Measurements from ENCODE around the gene CMTM1.
"Not testable (repeated sequence)": the region's sequence is repeated elsewhere in the genome, so short reads cannot be mapped to it uniquely, and the experiment has no call there.

CMTM1 gene

DNA sequence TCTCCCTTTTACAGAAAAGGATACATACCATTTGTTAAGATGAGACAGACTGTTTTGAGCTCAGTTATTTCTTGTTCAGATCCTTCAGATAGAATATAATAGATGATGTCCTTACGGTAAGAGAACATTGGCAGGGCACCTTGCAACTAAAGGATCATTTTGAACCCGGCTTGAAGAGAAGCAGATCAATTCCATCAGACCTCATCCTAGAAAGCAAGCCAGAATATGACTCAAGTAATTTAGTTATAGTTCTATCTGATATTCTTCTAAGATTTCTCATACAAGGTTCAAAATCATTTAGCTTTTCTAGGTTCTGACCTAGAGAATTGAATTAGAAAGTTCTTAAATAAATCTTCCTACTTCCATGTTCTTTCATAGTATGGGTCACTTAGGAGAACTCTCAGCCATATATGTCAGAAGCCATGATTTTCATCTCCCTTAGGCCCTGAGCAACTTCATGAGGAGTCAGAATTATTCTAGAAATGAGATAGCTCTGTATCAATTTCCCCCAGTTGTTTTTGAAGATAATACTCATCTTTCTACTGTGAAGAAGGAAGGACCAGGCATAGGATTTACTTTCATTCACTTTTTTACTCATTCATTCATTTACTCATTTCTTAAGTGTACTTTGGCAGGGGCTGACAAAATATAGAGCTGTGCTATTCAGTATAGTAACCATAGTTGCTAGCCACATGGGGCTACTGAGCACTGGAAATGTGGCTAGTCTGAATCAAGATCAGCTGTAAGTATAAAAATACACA, 2.5 kb upstream of the CMTM1 start:
- DNase-seq = no peak

DNA sequence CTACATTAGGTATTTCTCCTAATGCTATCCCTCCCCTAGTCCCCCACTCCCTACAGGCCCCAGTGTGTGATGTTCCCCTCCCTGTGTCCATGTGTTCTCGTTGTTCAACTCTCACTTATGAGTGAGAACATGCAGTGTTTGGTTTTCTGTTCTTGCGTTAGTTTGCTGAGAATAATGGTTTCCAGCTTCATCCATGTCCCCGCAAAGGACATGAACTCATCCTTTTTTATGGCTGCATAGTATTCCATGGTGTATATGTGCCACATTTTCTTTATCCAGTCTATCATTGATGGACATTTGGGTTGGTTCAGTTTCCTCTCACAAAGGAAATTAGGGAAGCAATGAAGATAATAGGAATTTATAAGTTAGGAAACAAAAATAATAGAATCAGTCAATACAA, 1.0 kb downstream of the CMTM1 start:
- DNase-seq = not testable (repeated sequence)

DNA sequence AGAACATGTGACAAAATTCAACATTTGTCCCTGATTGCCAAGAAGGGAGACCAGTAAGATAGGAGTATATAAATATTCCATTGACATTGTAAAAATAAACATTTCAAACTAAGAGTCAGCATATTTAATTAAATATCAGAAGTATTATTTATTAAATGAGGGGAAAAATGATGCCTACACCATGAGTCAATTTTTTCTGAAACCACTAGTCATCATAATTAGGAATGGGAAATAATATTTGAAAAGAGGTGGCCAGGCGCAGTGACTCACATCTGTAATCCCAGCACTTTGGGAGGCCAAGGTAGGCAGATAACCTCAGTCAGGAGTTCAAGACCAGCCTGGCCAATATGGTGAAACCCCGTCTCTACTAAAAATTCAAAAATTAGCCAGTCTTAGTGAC, 2.1 kb downstream of the CMTM1 start:
- DNase-seq = no peak

DNA sequence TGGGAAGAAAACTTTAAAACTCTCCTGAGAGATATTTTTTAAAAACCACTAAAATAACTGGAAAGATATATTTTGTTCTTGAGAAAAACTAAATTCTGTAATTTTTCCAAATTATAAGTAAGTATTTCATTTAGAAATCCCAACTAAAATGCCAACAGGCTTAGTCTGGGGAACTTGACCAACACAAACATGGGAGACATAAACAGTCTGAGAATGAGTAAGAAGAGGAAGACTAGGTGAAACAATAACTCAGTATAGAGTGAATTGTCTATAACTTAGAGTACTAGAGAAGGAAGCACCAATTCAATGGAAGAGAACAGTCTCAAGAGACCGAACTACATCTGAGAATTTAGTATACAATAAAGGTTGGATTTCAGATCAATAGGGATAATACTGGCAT, 2.9 kb downstream of the CMTM1 start:
- DNase-seq = no peak

DNA sequence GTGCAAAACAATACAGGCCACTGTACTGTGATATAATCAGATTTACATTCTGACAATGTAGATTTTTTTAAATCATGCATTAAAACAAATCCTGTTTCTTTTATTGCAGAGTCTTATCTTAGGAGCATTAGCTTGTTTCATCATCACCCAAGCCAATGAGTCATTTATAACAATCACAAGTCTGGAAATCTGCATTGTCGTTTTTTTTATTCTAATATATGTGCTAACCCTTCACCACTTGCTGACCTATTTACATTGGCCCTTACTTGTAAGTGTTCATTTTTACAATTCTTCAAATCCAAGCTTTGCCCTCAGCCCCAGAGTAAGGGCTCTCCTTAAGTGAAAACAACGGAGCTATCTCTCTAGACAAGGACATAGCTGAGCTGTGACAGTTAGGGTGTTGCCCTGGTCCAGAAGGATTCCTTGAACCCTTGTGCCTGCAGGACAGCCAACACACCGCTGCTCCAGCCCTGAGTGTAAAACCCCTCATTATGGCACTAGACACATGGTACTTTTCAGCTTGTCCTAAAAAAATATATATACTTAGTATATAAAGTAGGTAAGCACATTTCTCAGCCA, 3.7 kb downstream of the CMTM1 start:
- peak; percentile 30 to 70 (median 66) for DNase-seq

DNA sequence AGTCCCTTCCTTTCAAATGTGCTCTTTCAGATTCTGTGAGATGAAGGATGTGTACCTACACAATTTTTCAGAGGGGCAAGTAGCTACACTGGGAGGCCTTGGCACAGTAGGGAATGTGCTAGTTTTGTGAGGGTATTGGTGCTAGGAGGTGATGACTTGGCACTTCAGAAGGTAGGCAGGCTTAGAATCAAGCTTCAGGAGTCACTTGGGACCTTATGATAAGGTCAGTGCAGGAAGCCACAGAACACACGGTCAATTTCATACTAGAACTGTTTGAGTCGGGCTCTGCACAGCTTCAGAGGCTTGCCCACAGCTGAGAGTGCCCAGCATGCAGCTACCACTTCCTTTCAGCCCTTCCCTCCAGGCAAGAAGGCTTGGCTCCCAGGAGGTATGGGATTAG, 6.1 kb downstream of the CMTM1 start:
- no peak for DNase-seq

DNA sequence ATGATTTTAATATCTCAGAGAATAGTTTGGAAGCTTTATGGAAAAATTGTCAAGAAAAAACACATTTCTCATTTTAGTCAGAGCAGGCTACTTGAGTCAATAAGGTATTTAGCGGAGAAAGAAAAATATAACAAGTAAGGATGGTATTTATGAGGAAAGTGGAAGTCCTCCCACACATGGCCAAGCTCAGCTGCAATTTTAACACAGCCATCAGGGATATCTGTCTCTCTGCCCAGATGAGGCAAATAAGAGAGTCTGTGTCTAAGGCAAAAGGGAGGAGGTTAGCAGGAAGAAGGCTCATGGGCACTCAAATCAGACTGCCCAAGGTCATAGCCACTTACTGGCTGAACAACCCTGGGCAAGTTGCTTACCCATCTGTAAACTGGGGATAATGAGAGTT, 7.8 kb downstream of the CMTM1 start:
- no peak for DNase-seq

DNA sequence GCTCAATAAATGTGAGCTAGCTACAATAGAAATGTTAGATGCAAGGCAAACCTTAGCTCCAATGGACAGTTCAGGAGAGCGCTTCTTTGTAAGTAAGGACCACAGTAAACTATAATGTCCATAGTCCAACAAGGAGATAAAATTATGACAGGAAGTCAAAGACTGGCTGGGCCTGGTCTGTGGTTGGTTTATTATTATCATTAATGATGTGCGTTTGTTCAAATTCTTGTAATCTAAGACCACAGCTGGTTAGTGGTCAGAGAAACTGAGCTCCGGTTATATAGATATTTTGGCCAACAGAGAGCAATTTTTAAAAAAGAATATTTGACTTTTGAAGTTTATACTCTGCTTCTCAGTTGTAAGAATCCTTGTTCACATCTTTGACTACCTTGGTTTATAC, 8.3 kb downstream of the CMTM1 start:
- DNase-seq = no peak

DNA sequence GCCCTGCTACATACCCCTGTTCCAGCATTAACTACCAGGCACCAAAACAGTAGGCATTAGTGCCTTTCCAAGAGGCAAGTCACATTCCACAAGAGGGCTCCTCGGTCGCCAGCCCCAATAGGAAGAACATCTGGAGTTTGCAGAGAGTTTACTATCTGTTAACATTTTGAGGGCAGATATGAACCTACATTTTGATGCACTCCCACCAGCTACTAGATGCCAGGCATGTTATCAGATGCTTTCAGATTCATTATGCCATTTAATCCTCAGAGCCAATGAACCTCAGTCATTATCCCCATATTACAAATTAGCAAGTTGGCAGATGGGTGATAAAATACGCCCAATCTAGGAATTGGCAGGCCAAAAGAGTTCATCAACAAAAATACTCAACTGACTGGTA, 8.8 kb downstream of the CMTM1 start:
- no peak for DNase-seq

DNA sequence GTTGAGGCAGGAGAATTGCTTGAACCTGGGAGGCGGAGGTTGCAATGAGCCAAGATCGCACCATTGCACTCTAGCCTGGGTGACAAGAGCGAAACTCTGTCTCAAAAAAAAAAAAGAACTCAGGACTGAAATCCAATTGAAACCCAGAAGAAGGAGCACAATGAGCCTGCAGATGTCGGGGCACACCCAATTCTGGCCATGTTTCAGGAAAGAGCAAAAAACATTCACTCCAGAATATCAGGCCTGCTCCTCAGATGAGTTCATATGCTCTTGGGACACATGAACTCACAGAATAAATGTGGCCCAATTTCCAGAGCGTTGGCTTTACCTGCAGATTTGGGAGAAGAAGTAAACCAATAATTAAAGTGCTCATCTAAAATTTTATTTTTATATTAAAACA, 10.1 kb downstream of the CMTM1 start:
- DNase-seq = no peak

DNA sequence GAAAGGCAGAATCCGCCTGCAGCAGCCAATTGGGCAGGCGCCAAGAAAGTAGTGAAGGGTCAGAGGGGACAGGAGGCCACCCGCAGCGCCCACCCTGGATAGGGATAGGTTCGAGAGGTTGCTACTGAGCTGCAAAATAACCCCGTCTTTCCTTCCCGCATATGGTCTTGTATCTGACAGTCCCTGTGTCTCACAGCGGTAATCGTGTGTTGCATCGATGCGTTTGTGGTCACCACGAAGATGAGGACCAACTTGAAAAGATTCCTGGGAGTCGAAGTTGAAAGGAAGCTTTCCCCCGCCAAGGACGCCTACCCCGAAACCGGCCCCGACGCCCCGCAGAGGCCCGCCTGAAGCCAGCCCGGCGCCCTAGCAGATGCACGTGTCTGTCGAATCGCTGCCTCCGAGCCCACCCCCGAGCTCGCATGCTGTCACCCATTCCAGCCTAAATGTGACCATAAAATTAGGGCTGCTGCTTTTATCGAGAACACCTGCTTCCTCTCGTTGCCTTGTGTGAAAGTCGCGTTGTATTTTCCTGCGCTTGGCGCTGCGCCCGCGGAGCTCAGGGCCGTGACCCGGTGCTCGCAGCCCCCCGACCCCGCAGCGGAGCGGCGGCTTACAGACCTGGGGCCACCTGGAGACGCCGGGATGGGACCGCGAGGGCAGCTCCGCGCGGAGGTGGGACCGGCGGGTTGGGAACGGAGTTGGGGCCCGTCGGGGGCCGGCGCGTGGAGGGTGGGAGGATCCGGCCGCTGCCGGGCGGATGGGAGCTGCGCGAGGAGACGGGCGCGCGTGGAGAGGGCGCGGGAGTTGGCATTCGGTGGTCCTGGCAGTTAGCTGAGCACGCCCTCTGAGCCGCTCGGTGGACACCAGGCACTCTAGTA, 12.7 kb downstream of the CMTM1 start, which contains the start of gene CMTM2:
TSS of gene CMTM2 (plus strand) at position 813 of the 881 bp plus-strand sequence. CDS start 145 bp downstream, outside the sequence.
- no peak for DNase-seq

DNA sequence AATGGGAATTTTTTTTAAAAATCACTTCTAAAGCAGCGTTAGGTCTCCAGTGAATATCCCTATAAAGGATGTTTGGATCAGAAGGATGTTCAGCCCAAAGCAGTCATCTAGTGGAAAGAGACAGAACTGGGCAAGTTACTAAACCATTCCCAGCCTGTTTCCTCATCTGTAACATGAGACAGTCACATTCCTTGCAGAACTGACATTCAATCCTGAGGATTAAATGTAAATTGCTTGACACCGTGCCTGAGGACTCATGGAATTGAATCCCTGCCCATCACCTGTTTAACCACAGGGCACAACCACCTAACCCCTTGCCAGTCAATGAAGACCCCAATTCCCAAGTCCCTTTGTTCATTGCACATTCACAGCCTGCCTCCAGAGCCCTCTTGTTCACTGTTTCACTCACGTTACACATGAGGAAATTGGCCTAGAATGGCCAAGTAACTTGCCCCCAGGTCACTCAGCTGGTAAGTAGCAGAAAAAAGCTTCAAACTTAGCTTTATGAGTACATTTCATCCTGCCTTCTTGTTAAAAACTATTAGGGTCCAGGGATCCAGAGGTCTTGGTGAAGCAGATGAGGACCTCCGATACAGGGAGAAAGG, 14.5 kb downstream of the CMTM1 start:
- DNase-seq = no peak

DNA sequence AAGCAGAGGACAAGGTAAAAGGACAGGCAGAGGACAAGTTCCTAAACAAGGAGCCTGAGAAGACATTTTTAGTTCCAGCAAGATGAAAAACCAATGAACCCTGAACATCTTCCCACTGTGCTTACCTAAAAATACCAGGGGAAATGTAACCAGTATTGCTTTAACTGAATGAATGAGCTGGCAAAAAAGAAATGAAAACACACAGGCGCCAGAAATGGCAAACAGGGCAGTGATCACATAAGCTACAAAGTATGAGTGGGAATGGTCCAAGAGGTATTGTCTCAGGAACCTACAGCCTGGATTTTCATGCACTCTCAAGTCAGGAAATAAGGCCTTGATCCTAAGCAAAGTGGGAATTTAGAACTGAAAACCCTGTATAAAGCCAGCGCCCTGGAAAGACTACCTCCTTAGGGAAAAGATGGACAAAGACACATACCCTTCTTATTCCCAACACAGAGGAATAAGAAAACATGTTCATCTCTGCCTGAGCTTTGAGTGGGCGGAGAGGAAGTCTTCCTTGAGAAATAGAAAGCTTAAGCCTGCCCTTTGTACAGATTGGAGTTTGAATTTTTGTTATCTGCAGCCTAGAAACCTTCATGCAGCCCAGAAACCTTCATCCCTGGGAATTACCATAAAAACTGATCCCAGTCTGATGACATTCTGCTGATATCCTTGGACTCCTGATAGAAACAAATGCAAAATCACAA, 15.2 kb downstream of the CMTM1 start:
- DNase-seq = peak; percentile 75 to 78 (median 77)

DNA sequence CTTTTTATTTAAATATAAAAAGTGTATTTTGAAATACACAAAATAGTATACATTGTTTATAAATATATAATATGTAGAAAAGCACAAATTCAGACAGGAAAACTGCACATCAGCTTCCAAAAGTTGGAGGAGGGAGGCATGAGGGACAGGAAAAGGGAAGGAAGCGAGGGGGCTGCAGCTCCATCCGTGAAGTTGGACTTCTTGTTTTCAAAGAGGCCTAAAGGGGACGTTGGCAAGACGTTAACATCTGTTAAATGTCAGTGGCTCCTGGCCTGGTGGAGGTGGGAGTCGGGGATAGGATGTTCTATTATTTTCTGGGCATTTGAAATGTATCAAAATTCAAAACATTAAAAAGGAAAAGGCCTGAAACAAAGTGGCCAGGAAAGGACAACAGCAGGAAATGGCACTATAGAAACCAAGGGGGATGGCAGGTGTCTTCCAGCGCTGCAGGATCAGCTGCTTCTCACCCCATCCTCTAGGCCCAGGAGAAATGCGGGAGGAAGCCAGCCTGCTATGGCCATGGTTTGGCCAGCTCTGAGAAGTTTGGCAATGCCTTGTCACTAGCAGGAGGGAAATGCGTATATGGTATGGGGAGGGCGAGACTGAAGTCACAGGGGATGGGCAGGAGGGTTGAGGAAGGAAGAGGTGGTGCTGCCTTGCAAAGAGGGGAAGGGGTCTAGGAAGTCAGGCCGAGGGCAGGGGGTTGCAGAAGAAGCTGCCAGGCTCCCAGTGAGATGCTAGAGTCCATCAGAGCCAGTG, 19.4 kb downstream of the CMTM1 start:
- DNase-seq = peak in 2 of 3 donors; percentile 34 to 39

DNA sequence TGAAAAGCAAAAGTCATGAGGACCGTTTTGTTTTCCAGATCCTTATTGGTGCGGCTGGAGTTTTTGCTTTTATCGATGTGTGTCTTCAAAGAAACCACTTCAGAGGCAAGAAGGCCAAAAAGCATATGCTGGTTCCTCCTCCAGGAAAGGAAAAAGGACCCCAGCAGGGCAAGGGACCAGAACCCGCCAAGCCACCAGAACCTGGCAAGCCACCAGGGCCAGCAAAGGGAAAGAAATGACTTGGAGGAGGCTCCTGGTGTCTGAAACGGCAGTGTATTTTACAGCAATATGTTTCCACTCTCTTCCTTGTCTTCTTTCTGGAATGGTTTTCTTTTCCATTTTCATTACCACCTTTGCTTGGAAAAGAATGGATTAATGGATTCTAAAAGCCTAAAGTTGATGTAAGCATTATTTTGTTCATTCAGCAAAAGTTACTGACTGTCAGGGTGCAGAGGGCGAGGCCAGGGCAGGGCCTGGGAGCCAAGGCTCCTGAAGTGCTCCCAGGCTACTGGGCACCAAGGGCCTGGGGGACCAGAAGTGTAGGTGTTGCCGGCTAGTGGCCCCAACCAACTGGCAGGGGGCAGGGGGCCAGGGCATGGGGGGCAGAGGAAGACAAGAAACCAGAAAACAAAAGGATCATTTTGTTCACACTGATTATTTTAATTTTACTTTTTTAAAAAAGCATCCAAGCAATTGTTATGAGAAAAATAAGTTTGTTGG, 21.8 kb downstream of the CMTM1 start:
- no peak for DNase-seq

DNA sequence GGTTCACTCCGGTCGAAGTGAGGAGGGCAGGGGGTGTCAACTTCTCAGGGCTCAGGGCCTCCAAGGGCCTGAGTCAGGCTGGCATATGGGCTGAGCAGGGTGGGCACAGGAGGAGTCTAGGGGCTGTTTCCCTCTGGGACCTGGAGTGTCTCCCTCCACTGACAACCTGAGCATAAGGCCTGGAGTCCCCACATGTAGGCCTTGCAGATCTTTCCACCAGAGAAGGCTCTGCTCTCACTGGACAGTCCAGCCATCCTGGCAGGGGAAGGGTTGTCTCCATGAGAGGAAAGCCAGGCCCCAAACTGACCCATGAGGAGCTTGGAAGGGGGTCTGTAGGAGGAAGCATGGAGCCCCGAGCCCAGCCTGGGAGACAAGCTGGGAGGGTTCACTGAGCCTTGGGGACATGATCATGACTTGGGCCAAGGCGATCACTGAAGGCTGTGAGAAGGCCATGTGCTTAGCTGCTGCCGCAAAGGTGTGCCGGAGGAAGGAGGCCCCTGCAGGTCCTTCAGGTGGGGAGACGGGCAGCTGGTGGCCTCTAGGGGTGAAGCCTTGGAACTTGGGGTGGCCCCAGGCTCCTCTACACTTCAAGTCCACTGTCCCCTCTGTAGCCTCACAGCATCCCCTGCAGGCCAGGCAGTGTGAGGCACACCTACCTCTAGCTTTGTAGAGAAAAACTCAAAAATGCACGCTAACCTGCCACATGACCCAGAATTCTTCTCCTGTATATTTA, 22.9 kb downstream of the CMTM1 start:
- peak; percentile 67 to 79 (median 72) for DNase-seq

DNA sequence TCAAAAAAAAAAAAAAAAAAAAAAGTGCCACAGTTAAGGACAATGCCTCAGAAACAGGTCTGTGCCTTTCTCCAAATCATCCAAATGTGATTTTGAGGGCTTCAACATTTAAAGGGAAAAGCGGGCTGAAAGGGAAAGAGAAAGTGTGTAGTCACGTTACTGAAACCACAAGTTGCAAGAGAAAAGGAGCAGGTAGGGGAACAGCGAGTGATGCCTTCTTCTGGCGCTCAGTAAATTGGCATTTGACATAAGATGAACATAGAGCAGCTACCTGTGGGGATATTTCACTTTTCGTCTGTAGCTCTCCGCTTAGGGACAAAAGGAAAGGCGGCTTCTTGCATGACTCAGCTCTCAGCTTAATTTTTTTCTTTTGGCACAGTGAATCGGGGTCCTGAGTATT, 24.1 kb downstream of the CMTM1 start:
- DNase-seq = peak in 2 of 3 donors; percentile 29 to 50

DNA sequence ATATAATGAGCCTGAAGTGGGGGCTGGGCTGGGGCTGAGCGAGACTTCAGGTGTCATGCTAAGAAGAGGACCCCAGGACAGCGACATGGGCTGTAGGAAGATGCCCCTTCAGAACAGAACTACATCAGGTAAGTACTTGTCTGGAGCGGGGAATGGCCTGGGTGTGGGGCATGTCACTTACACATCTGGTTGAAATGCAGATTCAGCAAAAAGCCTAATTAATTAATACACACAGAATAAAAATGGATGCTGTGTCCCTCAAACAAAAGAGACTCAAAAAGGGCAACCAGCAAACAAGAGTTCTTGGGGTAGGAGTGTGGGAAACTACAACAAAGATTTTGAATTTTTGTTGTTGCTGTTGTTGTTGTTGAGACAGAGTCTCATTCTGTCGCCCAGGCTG, 24.8 kb downstream of the CMTM1 start:
- no peak for DNase-seq

DNA sequence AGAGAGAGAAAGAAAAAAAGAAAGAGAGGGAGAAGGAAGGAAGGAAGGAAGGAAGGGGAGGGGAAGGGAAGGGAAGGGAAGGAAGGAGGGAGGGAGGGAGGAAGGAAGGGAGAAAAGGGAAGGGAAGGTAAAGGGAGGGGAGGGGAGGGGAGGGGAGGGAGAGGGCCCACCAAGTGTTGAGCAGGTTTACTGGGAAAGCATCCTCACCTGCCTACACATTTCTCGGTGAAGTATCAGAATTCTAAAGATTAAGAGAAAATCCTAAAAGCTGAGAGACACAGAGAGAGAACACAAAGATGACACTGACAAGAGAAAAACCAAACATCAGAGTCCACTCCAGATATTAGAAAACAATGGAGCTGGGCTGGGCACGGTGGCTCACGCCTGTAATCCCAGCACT, 26.0 kb downstream of the CMTM1 start:
- no peak for DNase-seq

DNA sequence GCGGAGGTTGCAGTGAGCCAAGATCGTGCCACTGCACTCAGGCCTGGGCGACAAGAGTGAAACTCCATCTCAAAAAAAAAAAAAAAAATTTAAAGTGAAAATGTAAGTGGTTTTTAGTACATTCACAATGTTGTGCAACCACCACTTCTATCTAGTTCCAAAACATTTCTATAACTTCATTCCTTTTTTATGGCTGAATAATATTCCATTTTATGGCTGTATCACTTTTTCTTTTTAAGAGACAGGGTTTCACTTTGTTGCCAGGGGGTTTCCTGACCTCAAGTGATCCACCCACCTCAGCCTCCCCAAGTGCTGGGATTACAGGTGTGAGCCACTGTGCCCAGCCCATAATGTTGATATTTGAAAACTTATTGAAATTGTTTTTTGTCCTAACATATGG, 26.6 kb downstream of the CMTM1 start:
- no peak for DNase-seq

Data from suppressor macrophage treated with lipopolysaccharide for 1 hour (primary cell).